Activated T-cell treated with anti-CD3 and anti-CD28 coated beads for 24 hours (primary cell): ENCODE data around the gene TOP2B.

Experiments used
- DNase-seq: peaks from one replicate; pipeline ENCODE4 v3.0.0-alpha.2; 2020; ENCODE audit warnings: low read depth

Gene TOP2B

GRCh38 chr3:25674670-25675069 is 10.0 kb upstream of the TOP2B start:
- DNase-seq, result no peak

GRCh38 chr3:25673738-25674298 is 9.1 kb upstream of the TOP2B start:
- no peak for DNase-seq

- DNase-seq, result no peak
Observed at GRCh38 chr3:25665315-25666280, 891 bp upstream of the TOP2B start.

- DNase-seq, result peak; percentile 54
Observed at GRCh38 chr3:25663869-25664811, 567 bp downstream of the TOP2B start.

- DNase-seq, result peak; percentile 6
Observed at GRCh38 chr3:25663347-25663868, 1.3 kb downstream of the TOP2B start.

GRCh38 chr3:25662736-25663320 is 1.9 kb downstream of the TOP2B start:
- DNase-seq, result no peak

GRCh38 chr3:25661694-25662437 is 2.8 kb downstream of the TOP2B start:
- no peak for DNase-seq

GRCh38 chr3:25658836-25659235 is 5.9 kb downstream of the TOP2B start:
- DNase-seq, result no peak

GRCh38 chr3:25657293-25657692 is 7.4 kb downstream of the TOP2B start:
- no peak for DNase-seq

GRCh38 chr3:25655659-25656058 is 9.0 kb downstream of the TOP2B start:
- DNase-seq, result no peak

- no peak for DNase-seq
Observed at GRCh38 chr3:25654576-25654975, 10.1 kb downstream of the TOP2B start.

GRCh38 chr3:25653322-25653721 is 11.4 kb downstream of the TOP2B start:
- DNase-seq, result no peak

GRCh38 chr3:25652921-25653320 is 11.8 kb downstream of the TOP2B start:
- DNase-seq, result no peak

GRCh38 chr3:25648925-25649830 is 15.5 kb downstream of the TOP2B start:
- no peak for DNase-seq

- peak; percentile 77 for DNase-seq
Observed at GRCh38 chr3:25648107-25648535, 16.6 kb downstream of the TOP2B start.

GRCh38 chr3:25635038-25635437 is 29.7 kb downstream of the TOP2B start:
- DNase-seq, result no peak

GRCh38 chr3:25633919-25634318 is 30.8 kb downstream of the TOP2B start:
- no peak for DNase-seq

GRCh38 chr3:25631989-25632388 is 32.7 kb downstream of the TOP2B start:
- DNase-seq, result no peak

GRCh38 chr3:25621087-25621486 is 43.6 kb downstream of the TOP2B start:
- DNase-seq, result no peak

GRCh38 chr3:25620493-25620892 is 44.2 kb downstream of the TOP2B start:
- no peak for DNase-seq
